Gastroesophageal sphincter (tissue), 3 donors: ENCODE results near the gene SYNC.

Experiments used
- EP300 ChIP-seq: sonication (generic); formaldehyde crosslinking; IDR thresholded peaks from one replicate; pipeline ENCODE4 v1.6.1; 2017; ENCODE audit warnings: antibody characterized with exemption, mild to moderate bottlenecking
- POLR2A ChIP-seq, 2 donors: fragments of 450-650 bp; IDR thresholded peaks; one replicate each; pipeline ENCODE4 v1.6.1; 2017; ENCODE audit warnings: antibody characterized with exemption in 2 of 2, mild to moderate bottlenecking in 2 of 2, moderate library complexity in 1 of 2
- POLR2AphosphoS5 ChIP-seq: sonication (generic); formaldehyde crosslinking; IDR thresholded peaks from one replicate; pipeline ENCODE4 v1.6.1; 2017; ENCODE audit warnings: antibody characterized with exemption
- TF ChIP-seq, protein P1 (sequence below), 4 experiments: fragments of 200-600 bp in 2 of 4; fragments of 450-650 bp in 2 of 4; sonication (generic) in 1 of 4; IDR thresholded peaks; one replicate each; pipeline ENCODE4 v1.5.1; 2017 to 2019; ENCODE audit warnings: antibody characterized with exemption in 4 of 4, mild to moderate bottlenecking in 2 of 4, moderate library complexity in 2 of 4

GRCh38 chr1:32717503-32717902, 14.9 kb upstream of the SYNC start:
- TF ChIP-seq POLR2AphosphoS5 (no peak), POLR2A (IDR thresholded peaks at IDR 0.05) (no peak), EP300 (no peak)
- TF ChIP-seq, protein P1, sequence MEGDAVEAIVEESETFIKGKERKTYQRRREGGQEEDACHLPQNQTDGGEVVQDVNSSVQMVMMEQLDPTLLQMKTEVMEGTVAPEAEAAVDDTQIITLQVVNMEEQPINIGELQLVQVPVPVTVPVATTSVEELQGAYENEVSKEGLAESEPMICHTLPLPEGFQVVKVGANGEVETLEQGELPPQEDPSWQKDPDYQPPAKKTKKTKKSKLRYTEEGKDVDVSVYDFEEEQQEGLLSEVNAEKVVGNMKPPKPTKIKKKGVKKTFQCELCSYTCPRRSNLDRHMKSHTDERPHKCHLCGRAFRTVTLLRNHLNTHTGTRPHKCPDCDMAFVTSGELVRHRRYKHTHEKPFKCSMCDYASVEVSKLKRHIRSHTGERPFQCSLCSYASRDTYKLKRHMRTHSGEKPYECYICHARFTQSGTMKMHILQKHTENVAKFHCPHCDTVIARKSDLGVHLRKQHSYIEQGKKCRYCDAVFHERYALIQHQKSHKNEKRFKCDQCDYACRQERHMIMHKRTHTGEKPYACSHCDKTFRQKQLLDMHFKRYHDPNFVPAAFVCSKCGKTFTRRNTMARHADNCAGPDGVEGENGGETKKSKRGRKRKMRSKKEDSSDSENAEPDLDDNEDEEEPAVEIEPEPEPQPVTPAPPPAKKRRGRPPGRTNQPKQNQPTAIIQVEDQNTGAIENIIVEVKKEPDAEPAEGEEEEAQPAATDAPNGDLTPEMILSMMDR (IDR thresholded peaks at IDR 0.05) = no peak
